Neutrophil (primary cell): ENCODE results near the gene ELN.

Experiments
- H3K27ac ChIP-seq: fragments of 200-600 bp; sonication (generic); 2 replicates; pipeline ENCODE4 v1.5.1; 2016; ENCODE audit warnings: mild to moderate bottlenecking, moderate library complexity
- H3K27me3 ChIP-seq: fragments of 200-600 bp; sonication (generic); 2 replicates; pipeline ENCODE4 v1.6.0; 2016; ENCODE audit warnings: mild to moderate bottlenecking
- H3K36me3 ChIP-seq: fragments of 200-600 bp; sonication (generic); 2 replicates; pipeline ENCODE4 v1.5.1; 2017
- H3K4me1 ChIP-seq, 2 experiments: fragments of 200-600 bp in 1 of 2; sonication (generic) in 1 of 2; 1 replicate in 1 of 2; 2 replicates in 1 of 2; pipeline versions ENCODE4 v1.5.1 to v1.6.1; 2013 to 2016; ENCODE audit warnings: low read depth in 1 of 2, low read length in 1 of 2, mild to moderate bottlenecking in 1 of 2, moderate library complexity in 1 of 2; ENCODE audit not compliant: control insufficient read depth in 1 of 2, insufficient read depth in 1 of 2
- H3K4me3 ChIP-seq, 2 experiments: fragments of 200-600 bp in 1 of 2; sonication (generic) in 1 of 2; 1 replicate in 1 of 2; 2 replicates in 1 of 2; pipeline ENCODE4 v1.5.1; 2013 to 2016; ENCODE audit warnings: low read depth in 1 of 2, low read length in 1 of 2, mild to moderate bottlenecking in 1 of 2, moderate library complexity in 1 of 2
- H3K9me3 ChIP-seq: fragments of 200-600 bp; sonication (generic); 2 replicates; pipeline ENCODE4 v1.5.1; 2016
- CTCF ChIP-seq: fragments of 200-600 bp; sonication (generic); IDR thresholded peaks from 2 replicates; pipeline ENCODE4 v1.5.1; 2016; ENCODE audit warnings: antibody characterized with exemption

Gene ELN

GRCh38 chr7:74052628-74053027 lies 24.7 kb downstream of the ELN start:
- Histone ChIP-seq H3K27ac (no peak overlapping the region), H3K4me3 (no peak overlapping the region), H3K4me1 (no peaks in the 10 kb centered on the region), H3K9me3 (no peaks in the 10 kb centered on the region), H3K36me3 (no peaks in the 10 kb centered on the region), H3K27me3 (no peaks in the 10 kb centered on the region)
- no peak for TF ChIP-seq CTCF

- Histone ChIP-seq H3K27me3 (no peaks in the 10 kb centered on the region), H3K36me3 (no peaks in the 10 kb centered on the region), H3K9me3 (no peaks in the 10 kb centered on the region), H3K4me1 (no peaks in the 10 kb centered on the region), H3K27ac (no peak overlapping the region), H3K4me3 (no peak overlapping the region)
- no peak for TF ChIP-seq CTCF
Observed at GRCh38 chr7:74053589-74054186, 25.7 kb downstream of the ELN start.

- Histone ChIP-seq H3K4me3 (no peak overlapping the region), H3K4me1 (no peaks in the 10 kb centered on the region), H3K36me3 (no peaks in the 10 kb centered on the region), H3K9me3 (no peaks in the 10 kb centered on the region), H3K27me3 (no peaks in the 10 kb centered on the region), H3K27ac (no peak overlapping the region)
- no peak for TF ChIP-seq CTCF
Observed at GRCh38 chr7:74056096-74056915, 28.3 kb downstream of the ELN start.

GRCh38 chr7:74057216-74057925 lies 29.4 kb downstream of the ELN start:
- no peaks in the 10 kb centered on the region for H3K27me3 ChIP-seq
- no peaks in the 10 kb centered on the region for H3K4me1 ChIP-seq
- no peak for TF ChIP-seq CTCF
- no peaks in the 10 kb centered on the region for H3K36me3 ChIP-seq
- H3K4me3 ChIP-seq: no peak overlapping the region
- H3K27ac ChIP-seq: no peak overlapping the region
- no peaks in the 10 kb centered on the region for H3K9me3 ChIP-seq

GRCh38 chr7:74057987-74058386 lies 30.0 kb downstream of the ELN start:
- TF ChIP-seq CTCF: no peak
- Histone ChIP-seq H3K4me3 (no peak overlapping the region), H3K36me3 (no peaks in the 10 kb centered on the region), H3K27me3 (no peaks in the 10 kb centered on the region), H3K27ac (no peak overlapping the region), H3K4me1 (no peaks in the 10 kb centered on the region), H3K9me3 (no peaks in the 10 kb centered on the region)
